Hippocampal formation (tissue), 2 donors: ENCODE measurements around the gene EBNA1BP2.
A peak's percentile ranks its signal among the peaks of the same experiment; 100 is the strongest.
"Not testable (repeated sequence)": the region's sequence is repeated elsewhere in the genome, so short reads cannot be mapped to it uniquely, and the experiment has no call there.

Experiments used
- DNase-seq, 2 donors: peaks; one replicate each; lab custom pipeline; 2025; lab: John Stamatoyannopoulos, UW

Gene EBNA1BP2

DNA sequence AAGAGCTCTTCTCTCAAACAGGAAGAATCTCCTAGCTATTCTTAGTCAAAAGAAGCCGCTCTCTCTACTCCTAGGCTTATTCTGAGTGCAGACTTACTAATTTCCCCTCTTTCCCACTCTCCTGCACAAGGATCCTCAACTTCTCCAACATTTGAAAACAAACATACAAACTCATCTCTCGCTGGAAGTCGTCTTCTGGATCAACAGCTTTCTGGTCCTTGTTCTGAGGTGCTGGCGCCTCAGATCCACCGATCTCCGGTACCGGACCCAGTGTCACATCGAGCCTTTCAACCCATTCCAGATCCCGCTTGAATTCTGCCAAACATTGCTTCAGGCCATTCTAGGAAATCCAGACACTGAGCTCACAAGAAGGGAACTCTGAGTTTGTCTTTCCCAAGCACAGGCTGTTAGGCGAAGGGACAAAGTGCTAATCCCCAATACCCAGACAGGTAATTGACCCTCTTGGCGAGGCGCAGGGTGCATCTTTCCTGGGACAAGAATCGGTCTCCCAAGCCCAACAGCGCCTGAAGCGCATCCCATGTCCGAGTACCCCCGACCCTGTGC, 696 bp downstream of the EBNA1BP2 start:
- DNase-seq = no peak

DNA sequence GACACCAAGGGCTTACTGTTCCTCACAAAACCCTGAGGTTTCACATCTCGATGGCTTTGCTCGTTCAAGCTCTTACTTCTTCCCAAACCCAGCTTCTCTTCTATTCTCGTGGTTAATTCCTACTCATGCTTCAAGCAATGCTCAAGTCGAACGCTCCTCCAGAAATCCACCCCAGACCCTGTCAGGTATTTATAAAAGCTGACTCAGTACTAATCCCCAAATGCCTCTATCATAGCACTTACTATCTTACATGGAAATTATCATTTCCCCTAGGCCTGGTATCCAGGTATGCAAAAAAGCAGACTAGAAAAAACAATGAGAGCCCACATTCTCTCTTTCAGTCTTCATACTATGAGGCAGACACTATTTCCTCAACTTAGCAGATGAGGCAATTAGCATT, 6.3 kb downstream of the EBNA1BP2 start:
- no peak for DNase-seq

- DNase-seq = no peak
Observed at GRCh38 chr1:43165162-43165561, 6.9 kb downstream of the EBNA1BP2 start.

GRCh38 chr1:43156026-43156425, 16.1 kb downstream of the EBNA1BP2 start:
- DNase-seq = no peak

DNA sequence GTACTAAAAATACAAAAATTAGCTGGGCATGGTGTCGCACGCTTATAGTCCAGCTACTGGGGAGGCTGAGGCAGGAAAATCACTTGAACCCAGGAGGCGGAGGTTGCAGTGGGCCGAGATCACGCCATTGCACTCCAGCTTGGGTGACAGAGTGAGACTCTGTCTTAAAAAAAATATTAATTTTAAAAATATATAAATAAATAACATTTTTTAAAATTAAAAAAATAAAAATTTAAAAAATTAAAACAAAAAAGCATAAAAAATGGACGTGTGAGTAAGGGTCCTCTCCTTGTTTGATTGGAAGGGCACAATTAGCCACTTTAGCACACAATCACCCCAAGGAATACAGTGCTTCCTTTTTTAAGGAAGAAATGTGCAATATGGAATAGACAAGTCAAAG, 18.6 kb downstream of the EBNA1BP2 start:
- DNase-seq = no peak

GRCh38 chr1:43152866-43153265, 19.2 kb downstream of the EBNA1BP2 start:
- no peak for DNase-seq

- no peak for DNase-seq
Observed at GRCh38 chr1:43149889-43150288, 22.2 kb downstream of the EBNA1BP2 start.

- peak in 1 of 2 donors; percentile 12 for DNase-seq
Observed at GRCh38 chr1:43147625-43148327, 24.3 kb downstream of the EBNA1BP2 start.

DNA sequence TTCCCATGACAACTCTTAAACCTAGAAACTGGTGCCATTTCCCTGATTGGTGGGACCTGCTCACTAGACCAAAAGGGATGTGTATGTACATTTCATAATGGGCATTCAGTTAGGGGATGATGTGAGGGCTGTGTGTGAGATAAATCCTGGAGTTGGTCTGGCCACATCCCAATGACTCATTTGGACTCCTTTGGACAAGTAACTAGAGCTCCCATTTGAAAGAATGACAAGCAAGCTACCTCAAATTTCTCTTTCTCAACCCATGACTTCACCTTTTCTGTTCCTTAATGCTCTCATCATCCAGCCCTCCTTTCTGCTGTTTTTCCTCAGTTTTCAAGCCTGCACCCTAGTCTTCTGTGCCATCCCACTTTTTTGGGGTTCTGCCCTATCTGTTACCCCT, 27.9 kb downstream of the EBNA1BP2 start:
- no peak for DNase-seq

DNA sequence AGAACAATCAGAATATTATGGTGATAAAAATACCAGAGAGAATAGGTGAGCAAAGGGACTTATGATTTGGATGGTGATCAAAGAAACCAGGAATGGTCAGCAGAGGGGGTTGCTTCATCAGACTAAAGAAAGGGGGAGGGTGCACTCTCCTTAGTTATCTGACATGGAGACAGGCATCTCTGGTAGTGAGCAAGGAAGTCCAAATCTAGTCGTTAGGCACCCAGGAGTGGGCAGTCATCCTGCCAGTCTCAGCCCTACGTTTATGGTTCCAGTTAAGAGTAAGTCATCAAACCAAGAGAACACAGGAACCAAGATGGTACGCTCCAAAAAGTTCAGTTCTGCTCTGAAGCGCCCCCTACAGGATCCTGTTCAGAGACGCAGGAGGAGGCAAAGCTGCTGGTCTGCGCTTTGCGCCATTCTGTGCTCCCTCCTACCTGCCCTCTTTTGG, 28.6 kb downstream of the EBNA1BP2 start:
- no peak for DNase-seq

- DNase-seq = no peak
Observed at GRCh38 chr1:43140583-43140982, 31.5 kb downstream of the EBNA1BP2 start.

GRCh38 chr1:43140010-43140409, 32.1 kb downstream of the EBNA1BP2 start:
- no peak for DNase-seq

DNA sequence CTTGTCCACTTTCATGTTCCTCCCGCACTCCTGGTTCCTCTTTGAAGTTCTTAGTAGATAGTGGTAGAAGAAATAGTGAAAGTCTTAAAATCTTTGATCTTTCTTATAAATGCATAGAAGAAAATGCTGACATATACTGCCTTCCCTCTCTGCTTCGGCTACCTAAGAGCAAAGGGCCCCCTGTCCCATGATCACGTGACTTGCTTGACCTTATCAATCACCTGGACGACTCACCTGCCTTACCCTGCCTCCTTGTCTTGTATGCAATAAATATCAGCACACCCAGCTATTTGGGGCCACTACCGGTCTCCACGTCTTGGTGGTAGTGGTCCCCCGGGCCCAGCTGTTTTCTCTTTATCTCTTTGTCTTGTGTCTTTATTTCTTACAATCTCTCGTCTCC, 32.8 kb downstream of the EBNA1BP2 start:
- DNase-seq = not testable (repeated sequence)

DNA sequence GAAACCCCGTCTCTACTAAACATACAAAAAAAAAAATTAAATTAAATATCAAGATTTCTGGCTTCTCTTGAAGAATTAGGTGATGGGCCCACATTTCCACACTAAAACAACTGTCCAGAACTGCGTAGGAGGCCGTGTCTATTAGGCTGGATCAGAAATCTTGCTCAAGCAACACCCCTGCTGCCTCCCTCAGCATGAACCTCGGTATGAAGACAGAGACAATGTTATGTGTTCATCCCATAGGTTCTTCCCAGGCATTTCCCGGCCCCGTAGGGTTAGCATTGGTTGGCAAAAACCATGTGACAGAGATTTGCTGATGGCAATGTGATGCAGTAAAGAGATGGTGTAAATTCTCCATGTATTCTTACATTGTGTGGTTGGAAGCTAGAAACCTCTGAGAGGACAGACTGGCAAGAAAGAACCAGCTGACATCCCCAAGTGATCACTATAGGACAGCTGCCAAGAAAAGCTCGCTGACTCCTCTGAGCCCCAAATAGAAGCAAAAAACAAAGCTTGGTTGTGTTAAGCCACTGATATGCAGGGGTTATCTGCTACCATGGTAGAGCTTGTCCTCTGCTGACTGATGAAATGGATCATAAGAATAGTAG, 34.5 kb downstream of the EBNA1BP2 start:
- DNase-seq = peak; percentile 22 to 34

GRCh38 chr1:43135857-43136781, 36.0 kb downstream of the EBNA1BP2 start:
- DNase-seq = no peak

- no peak for DNase-seq
Observed at GRCh38 chr1:43134640-43135039, 37.5 kb downstream of the EBNA1BP2 start.

- DNase-seq = no peak
Observed at GRCh38 chr1:43134068-43134467, 38.0 kb downstream of the EBNA1BP2 start.

- DNase-seq = no peak
Observed at GRCh38 chr1:43129426-43129825, 42.7 kb downstream of the EBNA1BP2 start.

DNA sequence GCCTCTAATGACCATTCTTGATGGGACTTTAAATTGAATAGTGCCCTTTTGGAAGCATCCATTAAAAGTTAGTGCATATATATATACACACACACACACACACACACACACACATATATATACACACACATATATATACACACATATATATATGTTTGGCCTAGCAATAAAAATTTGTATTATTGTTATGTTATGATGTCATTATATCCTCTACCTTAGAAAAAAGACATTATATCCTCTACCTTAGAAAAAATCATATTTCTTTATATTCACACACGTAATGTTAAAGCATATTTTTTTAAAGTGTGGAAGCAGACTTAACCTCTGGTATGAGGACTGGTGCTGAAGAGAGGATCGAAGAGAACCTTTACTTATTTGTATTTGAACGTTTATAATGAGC, 43.3 kb downstream of the EBNA1BP2 start:
- no peak for DNase-seq

DNA sequence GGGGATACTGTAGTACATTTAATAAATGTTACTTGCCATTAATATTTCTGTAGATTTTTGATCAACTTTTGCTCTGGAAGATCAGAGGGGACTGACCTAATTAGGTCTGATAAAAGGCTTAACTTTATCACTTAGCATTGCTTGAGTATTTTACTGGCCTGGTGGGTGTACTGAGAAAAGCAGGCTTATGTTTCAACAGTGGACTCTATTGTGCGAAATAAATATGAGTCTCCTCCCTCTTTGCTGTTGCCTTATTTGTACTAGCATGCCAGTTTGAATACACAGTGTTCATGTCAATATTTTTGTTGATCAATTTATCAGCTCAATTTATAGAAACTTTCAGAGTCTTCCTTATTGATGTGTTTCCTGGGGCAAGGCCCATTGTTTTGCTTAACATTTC, 49.1 kb downstream of the EBNA1BP2 start:
- DNase-seq = no peak

GRCh38 chr1:43121256-43121900, 50.7 kb downstream of the EBNA1BP2 start:
- no peak for DNase-seq
